H4 (cell line): ENCODE measurements around the gene ASB16. TPM values are rescaled to one million over a fixed set of nuclear protein-coding genes. Genes with fewer than 3 reads are reported as not detected.
A peak's percentile ranks its signal among the peaks of the same experiment; 100 is the strongest.

Experiments
- DNase-seq: peaks from one replicate; pipeline ENCODE4 v3.0.0-alpha.2; 2015; ENCODE audit warnings: low spot score
- total RNA-seq: library from RNA; depleted of rRNA; stranded (reverse); fragments of >200 nt; shearing (Covaris generic); gene quantifications from 2 replicates; pipeline ENCODE4 v1.2.3, GENCODE V29; 2014

Gene ASB16
- total RNA-seq, 1 experiment from 2014 or later: not detected

GRCh38 chr17:44188576-44189403, 18.3 kb downstream of the ASB16 start:
- no peak for DNase-seq

- no peak for DNase-seq
Observed at GRCh38 chr17:44190481-44190880, 20.0 kb downstream of the ASB16 start.

GRCh38 chr17:44191369-44191768, 20.9 kb downstream of the ASB16 start:
- no peak for DNase-seq

- no peak for DNase-seq
Observed at GRCh38 chr17:44191941-44192496, 21.5 kb downstream of the ASB16 start.

- DNase-seq: no peak
Observed at GRCh38 chr17:44192750-44193149, 22.2 kb downstream of the ASB16 start.

- DNase-seq: no peak
Observed at GRCh38 chr17:44193326-44194084, 23.0 kb downstream of the ASB16 start.

GRCh38 chr17:44197107-44197506, 26.6 kb downstream of the ASB16 start:
- no peak for DNase-seq

- DNase-seq: peak; percentile 46
Observed at GRCh38 chr17:44197980-44198720, 27.6 kb downstream of the ASB16 start.

GRCh38 chr17:44198721-44199552, 28.4 kb downstream of the ASB16 start:
- DNase-seq: no peak

GRCh38 chr17:44199553-44200477, 29.3 kb downstream of the ASB16 start, which contains the start of gene ATXN7L3:
Gene ATXN7L3 (minus strand): TSS chr17:44199884. CDS start chr17:44198070, 1,814 bp downstream.
- peak; percentile 95 for DNase-seq

- DNase-seq: no peak
Observed at GRCh38 chr17:44200478-44201155, 30.1 kb downstream of the ASB16 start.

GRCh38 chr17:44202756-44203155, 32.3 kb downstream of the ASB16 start:
- no peak for DNase-seq

GRCh38 chr17:44203731-44204440, 33.4 kb downstream of the ASB16 start:
- peak; percentile 52 for DNase-seq

GRCh38 chr17:44204441-44204882, 34.0 kb downstream of the ASB16 start:
- no peak for DNase-seq

- no peak for DNase-seq
Observed at GRCh38 chr17:44205962-44206824, 35.7 kb downstream of the ASB16 start.

GRCh38 chr17:44206825-44207155, 36.3 kb downstream of the ASB16 start:
- no peak for DNase-seq

GRCh38 chr17:44207319-44207718, 36.8 kb downstream of the ASB16 start:
- no peak for DNase-seq

- DNase-seq: no peak
Observed at GRCh38 chr17:44207743-44208142, 37.2 kb downstream of the ASB16 start.
